Sigmoid colon (tissue), 7 donors: ENCODE data around the gene MS4A4E. TPM values are rescaled to one million over a fixed set of nuclear protein-coding genes. Genes with fewer than 3 reads are reported as not detected.

Source experiments
- DNase-seq: peaks from one replicate; pipeline ENCODE4 v3.0.0-alpha.2; 2019
- H3K27ac ChIP-seq, 4 donors: fragments of 200-600 bp; sonication (generic); one replicate each; pipeline ENCODE4 v1.5.1; 2016 to 2019; ENCODE audit warnings: mild to moderate bottlenecking in 1 of 4
- H3K27me3 ChIP-seq, 3 donors: fragments of 200-600 bp; sonication (generic); one replicate each; pipeline ENCODE4 v1.5.1; 2019; ENCODE audit warnings: mild to moderate bottlenecking in 1 of 3
- H3K36me3 ChIP-seq, 4 donors: fragments of 200-600 bp; sonication (generic); one replicate each; pipeline ENCODE4 v1.5.1; 2016 to 2019
- H3K4me1 ChIP-seq, 4 donors: fragments of 200-600 bp; sonication (generic); one replicate each; pipeline ENCODE4 v1.5.1; 2017 to 2019
- H3K4me3 ChIP-seq, 4 donors: fragments of 200-600 bp; sonication (generic); one replicate each; pipeline ENCODE4 v1.5.1; 2017 to 2019; ENCODE audit warnings: mild to moderate bottlenecking in 2 of 4, moderate library complexity in 1 of 4
- H3K9me3 ChIP-seq, 4 donors: fragments of 200-600 bp in 3 of 4; sonication (generic) in 3 of 4; one replicate each; pipeline versions ENCODE4 v1.5.1 to v1.6.1; 2013 to 2019
- CTCF ChIP-seq, 4 experiments: fragments of 450-650 bp in 3 of 4; fragments of 200-600 bp in 1 of 4; IDR thresholded peaks; one replicate each; pipeline ENCODE4 v1.5.1; 2016 to 2019; ENCODE audit warnings: antibody characterized with exemption in 4 of 4, mild to moderate bottlenecking in 3 of 4, moderate library complexity in 2 of 4
- EP300 ChIP-seq, 4 donors: sonication (generic); formaldehyde crosslinking; IDR thresholded peaks; one replicate each; pipeline ENCODE4 v1.6.1; 2017; ENCODE audit warnings: antibody characterized with exemption in 4 of 4
- POLR2A ChIP-seq, 2 donors: fragments of 450-650 bp; IDR thresholded peaks; one replicate each; pipeline ENCODE4 v1.6.1; 2016; ENCODE audit warnings: antibody characterized with exemption in 2 of 2, mild to moderate bottlenecking in 2 of 2, moderate library complexity in 2 of 2
- POLR2AphosphoS5 ChIP-seq, 4 donors: sonication (generic); formaldehyde crosslinking; IDR thresholded peaks; one replicate each; pipeline ENCODE4 v1.6.1; 2017; ENCODE audit warnings: antibody characterized with exemption in 4 of 4
- WGBS, 2 donors: extraction: QIAGEN DNeasy Blood & Tissue Kit; methylation state at CpG; one replicate each; pipeline ENCODE4 v1.1.7; 2013; 5-methylcytosine and 5-hydroxymethylcytosine counted together
- intact Hi-C: fragments of 100-400 bp; cut with DNase I; formaldehyde crosslinking; loops from one replicate; pipeline ENCODE4 v1.15.1; 2023
- polyA plus RNA-seq, 3 donors: library from polyadenylated mRNA; stranded (reverse); fragments of 200-250 nt; gene quantifications; one replicate each; pipeline ENCODE4 v1.2.3, GENCODE V29; 2013
- total RNA-seq, 4 donors: library from RNA; depleted of rRNA; stranded (reverse); fragments of >200 nt; gene quantifications; one replicate each; pipeline ENCODE4 v1.1.0, GENCODE V29; 2016
- donor health status: healthy with polysubstance abuse.
- donor health status: Bipolar disorder and iron deficiency.
- donor health status: healthy.

Gene MS4A4E
- total and polyA plus RNA-seq, 7 donors: 0.48 to 11.1 (median 7.5) TPM; not detected in 2

GRCh38 chr11:60172011-60172410 is 70.9 kb downstream of the MS4A4E start:
- intact Hi-C loops: no loop called here
- TF ChIP-seq CTCF (IDR thresholded peaks at IDR 0.05) (no peak), POLR2A (IDR thresholded peaks at IDR 0.05) (no peak), POLR2AphosphoS5 (IDR thresholded peaks at IDR 0.05) (no peak), EP300 (IDR thresholded peaks at IDR 0.05) (no peak)
- Histone ChIP-seq H3K4me1 (no peaks in the 10 kb centered on the region), H3K4me3 (no peak overlapping the region), H3K27me3 (no peaks in the 10 kb centered on the region), H3K36me3 (no peaks in the 10 kb centered on the region), H3K27ac (no peak overlapping the region), H3K9me3 (peaks cover 0 to 6% (median 0%) of the 10 kb centered on the region in 4 donors)
- DNase-seq: no peak

- Histone ChIP-seq H3K4me3 (no peak overlapping the region), H3K9me3 (peaks cover 0 to 6% (median 0%) of the 10 kb centered on the region in 4 donors), H3K27ac (no peak overlapping the region), H3K27me3 (no peaks in the 10 kb centered on the region), H3K4me1 (no peaks in the 10 kb centered on the region), H3K36me3 (no peaks in the 10 kb centered on the region)
- WGBS, 2 donors: 93% methylated on average over 1 of the region's 1 CpG
- DNase-seq: no peak
- intact Hi-C loops: no loop called here
- TF ChIP-seq CTCF (IDR thresholded peaks at IDR 0.05): no peak
- TF ChIP-seq POLR2AphosphoS5 (IDR thresholded peaks at IDR 0.05): no peak
- no peak for TF ChIP-seq EP300 (IDR thresholded peaks at IDR 0.05)
- no peak for TF ChIP-seq POLR2A (IDR thresholded peaks at IDR 0.05)
Observed at GRCh38 chr11:60170566-60170965, 72.4 kb downstream of the MS4A4E start.

GRCh38 chr11:60169264-60169915 is 73.5 kb downstream of the MS4A4E start:
- 78 to 88% methylated on average over 6 of the region's 6 CpGs for WGBS, 2 donors
- Histone ChIP-seq H3K27ac (no peak overlapping the region), H3K4me3 (no peak overlapping the region), H3K27me3 (no peaks in the 10 kb centered on the region), H3K36me3 (no peaks in the 10 kb centered on the region), H3K9me3 (peaks cover 0 to 6% (median 0%) of the 10 kb centered on the region in 4 donors), H3K4me1 (no peaks in the 10 kb centered on the region)
- TF ChIP-seq POLR2A (IDR thresholded peaks at IDR 0.05): no peak
- TF ChIP-seq CTCF (IDR thresholded peaks at IDR 0.05): peak in 2 of 4 experiments; percentile 11 to 12
- DNase-seq: no peak
- intact Hi-C loops: no loop called here

GRCh38 chr11:60168306-60168705 is 74.6 kb downstream of the MS4A4E start:
- Histone ChIP-seq H3K27ac (no peak overlapping the region), H3K4me3 (no peak overlapping the region), H3K36me3 (no peaks in the 10 kb centered on the region), H3K9me3 (peaks cover 0 to 6% (median 0%) of the 10 kb centered on the region in 4 donors), H3K4me1 (no peaks in the 10 kb centered on the region), H3K27me3 (no peaks in the 10 kb centered on the region)
- TF ChIP-seq POLR2AphosphoS5 (IDR thresholded peaks at IDR 0.05) (no peak), CTCF (IDR thresholded peaks at IDR 0.05) (no peak), POLR2A (IDR thresholded peaks at IDR 0.05) (no peak), EP300 (IDR thresholded peaks at IDR 0.05) (no peak)
- intact Hi-C loops: no loop called here
- no peak for DNase-seq
- 42 to 78% methylated on average over 6 of the region's 6 CpGs for WGBS, 2 donors

GRCh38 chr11:60165951-60166350 is 77.0 kb downstream of the MS4A4E start:
- TF ChIP-seq EP300 (IDR thresholded peaks at IDR 0.05) (no peak), POLR2A (IDR thresholded peaks at IDR 0.05) (no peak), CTCF (IDR thresholded peaks at IDR 0.05) (no peak), POLR2AphosphoS5 (IDR thresholded peaks at IDR 0.05) (no peak)
- Histone ChIP-seq H3K27me3 (no peaks in the 10 kb centered on the region), H3K27ac (no peak overlapping the region), H3K4me1 (no peaks in the 10 kb centered on the region), H3K9me3 (peaks cover 0 to 6% (median 0%) of the 10 kb centered on the region in 4 donors), H3K4me3 (no peak overlapping the region), H3K36me3 (no peaks in the 10 kb centered on the region)
- intact Hi-C loops: no loop called here
- DNase-seq: no peak
